GM12878 (cell line): ENCODE data around the gene LEMD2. TPM values are rescaled to one million over a fixed set of nuclear protein-coding genes. Genes with fewer than 3 reads are reported as not detected.
"Not testable (repeated sequence)": the region's sequence is repeated elsewhere in the genome, so short reads cannot be mapped to it uniquely, and the experiment has no call there.

Source experiments
- ATAC-seq: fragments of 200-7000 bp; cut with Tn5 transposase; 3 replicates; pipeline ENCODE4 v1.9.1; 2020; ENCODE audit warnings: mild to moderate bottlenecking, moderate library complexity
- BruUV-seq: library from RNA; stranded (reverse); fragments of 400-500 nt; replicated peaks from 2 replicates; lab custom pipeline; 2021; lab: Mats Ljungman, UMichigan
- CTCF ChIA-PET: fragments of 300-600 bp; sonication (Branson Sonifier 250); formaldehyde crosslinking; extraction: SDS; loops from one replicate; lab custom pipeline; 2021; ENCODE audit warnings: inconsistent platforms; lab: Yijun Ruan, JAX
- POLR2A ChIA-PET: fragments of 350-600 bp; formaldehyde crosslinking; extraction: SDS; loops from one replicate; lab custom pipeline; 2021; ENCODE audit warnings: inconsistent platforms; lab: Charles Lee
- RAD21 ChIA-PET: fragments of 300-600 bp; sonication (Branson Sonifier 250); formaldehyde crosslinking; loops from one replicate; lab custom pipeline; 2023; ENCODE audit warnings: antibody characterized with exemption; ENCODE audit not compliant: unreplicated experiment; lab: Charles Lee
- SMC1A ChIA-PET: fragments of 300-600 bp; sonication (Branson Sonifier 250); formaldehyde crosslinking; loops from one replicate; lab custom pipeline; 2023; ENCODE audit not compliant: unreplicated experiment, uncharacterized antibody; lab: Charles Lee
- DNase-seq: peaks from one replicate; pipeline ENCODE4 v3.0.0-alpha.2; 2011; ENCODE audit warnings: low read depth, low spot score
- FAIRE-seq: peaks from 3 replicates; lab custom pipeline; 2011; peaks lifted over from hg19 to GRCh38; lab: Jason Lieb, UNC
- H2AFZ ChIP-seq: 2 replicates; pipeline ENCODE4 v1.6.0; 2011; ENCODE audit warnings: low read depth, low read length, control low read depth; ENCODE audit not compliant: control insufficient read depth
- H3K27ac ChIP-seq: 2 replicates; pipeline ENCODE4 v1.5.1; 2011; ENCODE audit warnings: control low read depth; ENCODE audit not compliant: control insufficient read depth, insufficient read depth
- H3K27me3 ChIP-seq, 2 experiments: replicated peaks in 1 of 2; 2 replicates each; pipeline versions ENCODE4 v1.6.0 to v1.6.1; 2011; ENCODE audit warnings: low read length in 1 of 2; ENCODE audit not compliant: control insufficient read depth in 2 of 2, insufficient read depth in 2 of 2
- H3K36me3 ChIP-seq, 2 experiments: 2 replicates each; pipeline ENCODE4 v1.5.1; 2011; ENCODE audit warnings: low read length in 1 of 2; ENCODE audit not compliant: control insufficient read depth in 2 of 2, insufficient read depth in 2 of 2
- H3K4me1 ChIP-seq: 2 replicates; pipeline ENCODE4 v1.6.1; 2011; ENCODE audit warnings: mild to moderate bottlenecking, low read length, moderate library complexity, mixed read lengths; ENCODE audit not compliant: control insufficient read depth, insufficient read depth
- H3K4me2 ChIP-seq: 2 replicates; pipeline ENCODE4 v1.6.0; 2011; ENCODE audit warnings: control low read depth; ENCODE audit not compliant: control insufficient read depth, insufficient read depth
- H3K4me3 ChIP-seq: fragments of 200-600 bp; sonication (generic); 2 replicates; pipeline ENCODE4 v1.5.1; 2016
- H3K79me2 ChIP-seq: 2 replicates; pipeline ENCODE4 v1.6.0; 2011; ENCODE audit warnings: low read length; ENCODE audit not compliant: control insufficient read depth, insufficient read depth
- H3K9ac ChIP-seq: 2 replicates; pipeline ENCODE4 v1.8.0; 2011; ENCODE audit warnings: low read length, control low read depth, mixed read lengths; ENCODE audit not compliant: control insufficient read depth, insufficient read depth
- H3K9me3 ChIP-seq: replicated peaks from 3 replicates; pipeline ENCODE4 v1.5.1; 2011; ENCODE audit warnings: mild to moderate bottlenecking, low read length; ENCODE audit not compliant: control insufficient read depth, insufficient read depth
- H4K20me1 ChIP-seq: 2 replicates; pipeline ENCODE4 v1.6.0; 2011; ENCODE audit not compliant: control insufficient read depth, insufficient read depth
- WGBS: methylation state at CpG from one replicate; pipeline ENCODE4 v1.1.6; 2016; ENCODE audit warnings: low lambda C conversion rate; ENCODE audit not compliant: insufficient replicate concordance, insufficient coverage; ENCODE audit errors: missing lambda C conversion rate; 5-methylcytosine and 5-hydroxymethylcytosine counted together
- in situ Hi-C: fragments of 300-500 bp; cut with MboI; formaldehyde crosslinking; loops from 9 replicates; pipeline ENCODE4 v1.14.3; 2018; ENCODE audit warnings: mixed read lengths
- intact Hi-C: fragments of 100-400 bp; cut with micrococcal nuclease; formaldehyde crosslinking; loops from one replicate; pipeline ENCODE4 v1.14.2; 2022; ENCODE audit not compliant: unreplicated experiment
- polyA plus RNA-seq, 11 experiments: library from polyadenylated mRNA; depleted of rRNA in 4 of 11; unstranded in 6 of 11; stranded (reverse) in 5 of 11; fragments of >200 nt; fragmentation: Nextera tagmentation in 4 of 11; fragmentation: Illumina TruSeq in 1 of 11; extraction: Ambion mirVana in 4 of 11; extraction: Trizol in 1 of 11; gene quantifications; 1 replicate in 1 of 11; 2 replicates in 10 of 11; pipeline versions ENCODE4 v1.2.1 to v1.2.3, GENCODE V29; 2011 to 2016; ENCODE audit warnings: inconsistent platforms in 2 of 11, missing spikeins in 2 of 11, low read depth in 1 of 11
- total RNA-seq, 4 experiments: library from RNA; depleted of rRNA in 3 of 4; stranded (reverse); fragments of >200 nt in 3 of 4; fragmentation: Illumina TruSeq in 1 of 4; extraction: Trizol in 1 of 4; gene quantifications; 2 replicates each; pipeline versions ENCODE4 v1.2.1 to v1.2.3, GENCODE V29; 2013 to 2021
- TF ChIP-seq, protein P1 (sequence below): fragments of 450-650 bp; IDR thresholded peaks from 2 replicates; pipeline ENCODE4 v1.6.1; 2018; ENCODE audit warnings: mild to moderate bottlenecking, low read depth, moderate library complexity; ENCODE audit not compliant: partially characterized antibody

Gene LEMD2
- total and polyA plus RNA-seq, 10 of the 15 experiments (the other 5 are each of a cell fraction or from before 2014, with no cell fraction given), result 0.45 to 47.1 (median 22.8) TPM

DNA sequence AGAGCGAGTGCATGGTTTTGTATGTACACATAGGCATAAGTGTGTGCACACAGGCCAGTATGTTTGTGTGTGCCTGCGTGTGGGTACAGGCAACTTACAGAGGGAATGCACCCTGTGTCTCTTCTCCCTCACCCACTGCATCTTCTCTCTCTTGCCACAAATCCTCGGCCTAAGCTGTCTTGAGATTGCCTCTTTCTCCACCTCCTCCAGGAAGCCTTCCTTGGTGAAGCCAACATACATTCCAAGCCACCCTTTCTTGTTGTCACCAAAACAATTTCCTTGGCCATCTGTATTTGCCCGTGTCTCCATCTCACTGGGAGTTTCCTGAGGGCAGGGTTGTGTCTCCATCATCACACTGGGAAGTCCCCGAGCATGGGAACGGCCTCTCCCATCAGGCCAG lies 44.7 kb upstream of the LEMD2 start (continued):
- TF ChIP-seq, protein P1, sequence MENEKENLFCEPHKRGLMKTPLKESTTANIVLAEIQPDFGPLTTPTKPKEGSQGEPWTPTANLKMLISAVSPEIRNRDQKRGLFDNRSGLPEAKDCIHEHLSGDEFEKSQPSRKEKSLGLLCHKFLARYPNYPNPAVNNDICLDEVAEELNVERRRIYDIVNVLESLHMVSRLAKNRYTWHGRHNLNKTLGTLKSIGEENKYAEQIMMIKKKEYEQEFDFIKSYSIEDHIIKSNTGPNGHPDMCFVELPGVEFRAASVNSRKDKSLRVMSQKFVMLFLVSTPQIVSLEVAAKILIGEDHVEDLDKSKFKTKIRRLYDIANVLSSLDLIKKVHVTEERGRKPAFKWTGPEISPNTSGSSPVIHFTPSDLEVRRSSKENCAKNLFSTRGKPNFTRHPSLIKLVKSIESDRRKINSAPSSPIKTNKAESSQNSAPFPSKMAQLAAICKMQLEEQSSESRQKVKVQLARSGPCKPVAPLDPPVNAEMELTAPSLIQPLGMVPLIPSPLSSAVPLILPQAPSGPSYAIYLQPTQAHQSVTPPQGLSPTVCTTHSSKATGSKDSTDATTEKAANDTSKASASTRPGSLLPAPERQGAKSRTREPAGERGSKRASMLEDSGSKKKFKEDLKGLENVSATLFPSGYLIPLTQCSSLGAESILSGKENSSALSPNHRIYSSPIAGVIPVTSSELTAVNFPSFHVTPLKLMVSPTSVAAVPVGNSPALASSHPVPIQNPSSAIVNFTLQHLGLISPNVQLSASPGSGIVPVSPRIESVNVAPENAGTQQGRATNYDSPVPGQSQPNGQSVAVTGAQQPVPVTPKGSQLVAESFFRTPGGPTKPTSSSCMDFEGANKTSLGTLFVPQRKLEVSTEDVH, result no peak

DNA sequence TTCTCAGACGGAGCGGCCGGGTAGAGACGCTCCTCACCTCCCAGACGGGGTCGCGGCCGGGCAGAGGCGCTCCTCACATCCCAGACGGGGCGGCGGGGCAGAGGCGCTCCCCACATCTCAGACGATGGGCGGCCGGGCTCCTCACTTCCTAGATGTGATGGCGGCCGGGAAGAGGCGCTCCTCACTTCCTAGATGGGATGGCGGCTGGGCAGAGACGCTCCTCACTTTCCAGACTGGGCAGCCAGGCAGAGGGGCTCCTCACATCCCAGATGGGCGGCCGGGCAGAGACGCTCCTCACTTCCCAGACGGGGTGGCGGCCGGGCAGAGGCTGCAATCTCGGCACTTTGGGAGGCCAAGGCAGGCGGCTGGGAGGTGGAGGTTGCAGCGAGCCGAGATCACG lies 43.9 kb upstream of the LEMD2 start:
- H3K4me2 ChIP-seq, FAIRE-seq, H4K20me1 ChIP-seq, intact Hi-C loops, H3K27ac ChIP-seq, H3K79me2 ChIP-seq, RAD21 ChIA-PET, H3K27me3 ChIP-seq, DNase-seq, in situ Hi-C loops, POLR2A ChIA-PET, H3K9me3 ChIP-seq, H2AFZ ChIP-seq, ATAC-seq, H3K4me3 ChIP-seq, SMC1A ChIA-PET, H3K4me1 ChIP-seq, H3K36me3 ChIP-seq, CTCF ChIA-PET, BruUV-seq, H3K9ac ChIP-seq: not testable (repeated sequence)
- 83% methylated on average over 13 of the region's 32 CpGs for WGBS

DNA sequence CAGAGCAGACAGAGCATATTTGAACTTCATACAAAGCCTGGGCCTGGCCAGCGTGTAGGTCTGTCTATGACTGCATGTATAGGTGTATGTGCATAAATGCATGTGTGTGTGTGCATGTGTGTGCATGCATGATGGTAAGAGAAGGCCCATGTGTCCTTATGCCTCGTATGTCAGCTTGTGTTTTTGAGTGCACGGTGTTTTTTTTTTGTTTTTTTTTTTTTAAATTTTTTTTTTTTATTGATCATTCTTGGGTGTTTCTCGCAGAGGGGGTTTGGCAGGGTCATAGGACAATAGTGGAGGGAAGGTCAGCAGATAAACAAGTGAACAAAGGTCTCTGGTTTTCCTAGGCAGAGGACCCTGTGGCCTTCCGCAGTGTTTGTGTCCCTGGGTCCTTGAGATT lies 42.8 kb upstream of the LEMD2 start:
- BruUV-seq, H3K9ac ChIP-seq, H3K36me3 ChIP-seq, H3K27me3 ChIP-seq, H3K9me3 ChIP-seq, H3K27ac ChIP-seq, FAIRE-seq, H4K20me1 ChIP-seq, DNase-seq, POLR2A ChIA-PET, ATAC-seq, H3K79me2 ChIP-seq, H3K4me3 ChIP-seq, SMC1A ChIA-PET, RAD21 ChIA-PET, CTCF ChIA-PET, H2AFZ ChIP-seq, intact Hi-C loops, in situ Hi-C loops, H3K4me1 ChIP-seq, H3K4me2 ChIP-seq: not testable (repeated sequence)
- WGBS, result 21% methylated on average over 3 of the region's 5 CpGs
